GM18498 (cell line): Measurements from ENCODE around the gene GTF3C5.
"Not testable (repeated sequence)": the region's sequence is repeated elsewhere in the genome, so short reads cannot be mapped to it uniquely, and the experiment has no call there.

Experiments used
- ATAC-seq: cut with Tn5 transposase; IDR thresholded peaks from one replicate; pipeline ENCODE4 v1.9.1; 2021; ENCODE audit warnings: mild to moderate bottlenecking, moderate library complexity; ENCODE audit not compliant: unreplicated experiment

Gene GTF3C5

GRCh38 chr9:133066181-133066983, 35.6 kb downstream of the GTF3C5 start:
- no peak for ATAC-seq

GRCh38 chr9:133067006-133067405, 36.2 kb downstream of the GTF3C5 start:
- no peak for ATAC-seq

- no peak for ATAC-seq
Observed at GRCh38 chr9:133067813-133068212, 37.0 kb downstream of the GTF3C5 start.

GRCh38 chr9:133068431-133068830, 37.6 kb downstream of the GTF3C5 start:
- ATAC-seq = not testable (repeated sequence)

- ATAC-seq = not testable (repeated sequence)
Observed at GRCh38 chr9:133070500-133070961, 39.7 kb downstream of the GTF3C5 start.

- not testable (repeated sequence) for ATAC-seq
Observed at GRCh38 chr9:133070985-133071384, 40.2 kb downstream of the GTF3C5 start.

- ATAC-seq = no peak
Observed at GRCh38 chr9:133071484-133072150, 40.8 kb downstream of the GTF3C5 start.

GRCh38 chr9:133072210-133072609, 41.4 kb downstream of the GTF3C5 start:
- not testable (repeated sequence) for ATAC-seq

GRCh38 chr9:133073086-133074014, 42.6 kb downstream of the GTF3C5 start:
- ATAC-seq = no peak

GRCh38 chr9:133074111-133074651, 43.4 kb downstream of the GTF3C5 start:
- no peak for ATAC-seq

- ATAC-seq = no peak
Observed at GRCh38 chr9:133075925-133076630, 45.3 kb downstream of the GTF3C5 start.

- ATAC-seq = no peak
Observed at GRCh38 chr9:133076691-133077090, 45.9 kb downstream of the GTF3C5 start.

GRCh38 chr9:133078486-133078885, 47.7 kb downstream of the GTF3C5 start:
- no peak for ATAC-seq

- ATAC-seq = no peak
Observed at GRCh38 chr9:133080161-133080560, 49.4 kb downstream of the GTF3C5 start.

GRCh38 chr9:133080786-133081779, 50.3 kb downstream of the GTF3C5 start:
- ATAC-seq = not testable (repeated sequence)

- ATAC-seq = not testable (repeated sequence)
Observed at GRCh38 chr9:133081957-133082644, 51.3 kb downstream of the GTF3C5 start.

- ATAC-seq = not testable (repeated sequence)
Observed at GRCh38 chr9:133083688-133084087, 52.9 kb downstream of the GTF3C5 start.

- not testable (repeated sequence) for ATAC-seq
Observed at GRCh38 chr9:133086212-133086860, 55.5 kb downstream of the GTF3C5 start.
